ENCODE measurements around the gene HAUS3.

GRCh38 chr4:2222838-2223237 is 19.1 kb downstream of the HAUS3 start:
- TF ChIP-seq PATZ1 (tag by site-specific recombination; IDR thresholded peaks at IDR 0.05) (no peak), ZNF561 (tag by site-specific recombination; IDR thresholded peaks at IDR 0.05; ENCODE audit: borderline replicate concordance) (no peak), TCF7L2 (IDR thresholded peaks at IDR 0.05; ENCODE audit: borderline replicate concordance, low read depth, low read length) (no peak), MEIS1 (CRISPR knock-in tag; IDR thresholded peaks at IDR 0.05; ENCODE audit: borderline replicate concordance) (no peak), CTCF (tag by site-specific recombination; IDR thresholded peaks at IDR 0.05) (no peak), ZNF585B (tag by site-specific recombination; IDR thresholded peaks at IDR 0.05) (no peak)

Measured in HEK293 (cell line).